OCI-LY7 (cell line): ENCODE measurements around the gene SPATA32.

Experiments
- EZH2phosphoT487 ChIP-seq: fragments of 200-600 bp; sonication (generic); IDR thresholded peaks from 2 replicates; pipeline ENCODE4 v1.6.1; 2018; ENCODE audit warnings: low read depth, borderline replicate concordance, mild to moderate bottlenecking, mixed run types, antibody characterized with exemption, low read length, moderate library complexity, mixed read lengths
- TF ChIP-seq, protein P1 (sequence below): fragments of 200-600 bp; sonication (generic); conservative IDR thresholded peaks from 2 replicates; pipeline ENCODE4 v1.5.1; 2014; ENCODE audit warnings: mild to moderate bottlenecking, antibody characterized with exemption, low read length, moderate library complexity, mixed read lengths

GRCh38 chr17:45255358-45255757 lies 6.5 kb downstream of the SPATA32 start:
- TF ChIP-seq, protein P1, sequence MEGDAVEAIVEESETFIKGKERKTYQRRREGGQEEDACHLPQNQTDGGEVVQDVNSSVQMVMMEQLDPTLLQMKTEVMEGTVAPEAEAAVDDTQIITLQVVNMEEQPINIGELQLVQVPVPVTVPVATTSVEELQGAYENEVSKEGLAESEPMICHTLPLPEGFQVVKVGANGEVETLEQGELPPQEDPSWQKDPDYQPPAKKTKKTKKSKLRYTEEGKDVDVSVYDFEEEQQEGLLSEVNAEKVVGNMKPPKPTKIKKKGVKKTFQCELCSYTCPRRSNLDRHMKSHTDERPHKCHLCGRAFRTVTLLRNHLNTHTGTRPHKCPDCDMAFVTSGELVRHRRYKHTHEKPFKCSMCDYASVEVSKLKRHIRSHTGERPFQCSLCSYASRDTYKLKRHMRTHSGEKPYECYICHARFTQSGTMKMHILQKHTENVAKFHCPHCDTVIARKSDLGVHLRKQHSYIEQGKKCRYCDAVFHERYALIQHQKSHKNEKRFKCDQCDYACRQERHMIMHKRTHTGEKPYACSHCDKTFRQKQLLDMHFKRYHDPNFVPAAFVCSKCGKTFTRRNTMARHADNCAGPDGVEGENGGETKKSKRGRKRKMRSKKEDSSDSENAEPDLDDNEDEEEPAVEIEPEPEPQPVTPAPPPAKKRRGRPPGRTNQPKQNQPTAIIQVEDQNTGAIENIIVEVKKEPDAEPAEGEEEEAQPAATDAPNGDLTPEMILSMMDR = no peak
- TF ChIP-seq EZH2phosphoT487 = no peak
